Stimulated activated CD4-positive, alpha-beta T cell treated with anti-CD3 and anti-CD28 coated beads, Interleukin-15, amount 100 ng/mL, for 24 hours (primary cell): Measurements from ENCODE around the gene ADAM8.
"Not testable (repeated sequence)": the region's sequence is repeated elsewhere in the genome, so short reads cannot be mapped to it uniquely, and the experiment has no call there.

Experiments
- DNase-seq: peaks from one replicate; pipeline ENCODE4 v3.0.0-alpha.2; 2020

ADAM8 gene

GRCh38 chr10:133229265-133230043, 47.2 kb downstream of the ADAM8 start:
- DNase-seq: no peak

DNA sequence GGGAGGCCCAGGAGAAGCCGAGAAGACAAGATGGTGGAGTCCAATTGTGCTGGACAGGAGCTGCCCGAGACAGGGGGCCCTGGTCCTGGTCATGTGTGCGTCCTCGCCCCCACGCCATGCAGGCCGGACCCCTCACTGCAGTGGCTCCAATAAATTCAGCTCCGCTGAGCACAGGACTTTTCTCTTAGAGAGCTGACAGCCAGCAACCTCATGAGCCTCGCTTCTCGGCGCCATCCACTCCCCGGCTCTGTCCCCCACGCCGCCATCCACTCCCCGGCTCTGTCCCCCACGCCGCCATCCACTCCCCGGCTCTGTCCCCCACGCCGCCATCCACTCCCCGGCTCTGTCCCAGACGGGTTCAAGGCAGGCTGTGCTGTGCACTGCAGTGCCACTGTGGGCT, 49.4 kb downstream of the ADAM8 start:
- DNase-seq: no peak

DNA sequence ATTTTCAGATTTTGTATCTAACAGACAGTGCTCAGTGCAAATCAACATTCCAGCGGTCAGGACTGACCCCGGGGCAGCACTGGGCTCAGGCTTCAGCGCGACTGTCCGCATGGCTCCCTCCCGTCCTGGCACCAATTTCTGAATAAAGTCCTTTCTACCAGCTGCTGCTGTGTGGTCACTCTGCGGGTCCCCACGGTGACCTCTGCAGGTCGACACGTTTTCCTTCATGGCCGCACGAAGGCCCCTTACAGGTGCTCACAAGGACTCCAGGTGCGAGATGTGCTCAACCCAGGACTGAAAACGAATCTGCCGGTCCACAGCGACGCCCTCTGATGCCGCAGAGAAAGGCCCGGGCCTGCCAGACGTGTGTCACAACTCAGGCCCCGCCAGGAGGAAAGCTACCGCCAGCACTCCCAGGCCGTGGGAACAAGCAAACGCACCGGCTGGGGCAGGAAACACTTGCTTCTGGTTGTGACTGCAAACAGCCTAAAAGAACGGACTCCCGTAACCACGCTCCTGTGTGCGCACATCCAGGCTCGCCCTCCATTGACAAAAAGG, 50.3 kb downstream of the ADAM8 start:
- DNase-seq: no peak

GRCh38 chr10:133225707-133226191, 50.9 kb downstream of the ADAM8 start:
- DNase-seq: no peak

GRCh38 chr10:133224756-133225372, 51.8 kb downstream of the ADAM8 start:
- DNase-seq: no peak

GRCh38 chr10:133224076-133224475, 52.6 kb downstream of the ADAM8 start:
- no peak for DNase-seq

- not testable (repeated sequence) for DNase-seq
Measured at GRCh38 chr10:133221756-133222155, 54.9 kb downstream of the ADAM8 start.

- DNase-seq: no peak
Measured at GRCh38 chr10:133221331-133221730, 55.3 kb downstream of the ADAM8 start.

GRCh38 chr10:133219782-133220181, 56.9 kb downstream of the ADAM8 start:
- DNase-seq: no peak

DNA sequence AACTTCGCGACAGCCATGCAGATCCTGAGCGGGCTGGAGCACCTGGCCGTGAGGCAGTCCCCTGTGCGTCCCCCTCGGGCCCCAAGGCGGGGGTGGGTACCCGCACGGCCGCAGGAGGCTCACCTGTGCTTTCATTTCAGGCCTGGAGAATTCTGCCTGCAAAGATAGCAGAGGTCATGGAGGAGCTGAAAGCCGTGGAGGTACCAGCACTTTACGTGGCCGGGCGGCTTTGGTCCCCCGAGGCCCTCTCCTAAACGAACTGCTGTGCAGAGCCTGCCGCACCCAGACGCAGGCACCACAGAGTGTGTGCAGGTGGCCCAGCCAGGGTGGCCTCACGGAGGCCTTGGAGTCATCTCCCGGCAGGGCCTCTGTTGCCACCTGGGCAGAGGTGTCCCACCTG, 57.8 kb downstream of the ADAM8 start:
- DNase-seq: no peak

GRCh38 chr10:133217800-133218589, 58.7 kb downstream of the ADAM8 start:
- no peak for DNase-seq

DNA sequence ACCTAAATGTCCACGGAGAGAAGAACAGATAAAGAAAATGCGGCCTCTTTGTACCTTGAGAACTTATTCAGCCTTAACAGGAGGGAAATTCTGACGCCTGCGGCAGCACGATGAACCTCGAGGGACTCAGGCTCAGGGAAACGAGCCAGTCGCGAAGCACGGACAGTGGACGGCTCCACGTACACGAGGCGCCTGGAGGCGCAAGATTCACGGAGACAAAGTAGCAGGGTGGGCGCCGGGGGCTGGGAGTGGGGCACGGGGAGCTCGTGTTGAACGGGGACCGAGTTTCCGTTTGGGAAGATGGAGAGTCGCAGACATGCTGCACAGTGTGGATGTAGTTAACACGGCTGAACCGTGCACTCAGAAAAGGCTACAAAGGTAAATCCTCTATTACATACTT, 59.9 kb downstream of the ADAM8 start:
- DNase-seq: no peak

- DNase-seq: no peak
Measured at GRCh38 chr10:133215586-133215985, 61.1 kb downstream of the ADAM8 start.

GRCh38 chr10:133214468-133215410, 61.9 kb downstream of the ADAM8 start:
- DNase-seq: no peak

GRCh38 chr10:133213641-133214467, 62.8 kb downstream of the ADAM8 start:
- DNase-seq: no peak

- no peak for DNase-seq
Measured at GRCh38 chr10:133212853-133213494, 63.7 kb downstream of the ADAM8 start.
